GM23338 (cell line): Measurements from ENCODE around the gene CCDC149. TPM values are rescaled to one million over a fixed set of nuclear protein-coding genes. Genes with fewer than 3 reads are reported as not detected.

Source experiments
- ATAC-seq: fragments of 200-7000 bp; cut with Tn5 transposase; 3 replicates; pipeline ENCODE4 v1.9.1; 2020
- DNase-seq: peaks from one replicate; pipeline ENCODE4 v3.0.0-alpha.2; 2015; ENCODE audit warnings: low spot score
- H2AFZ ChIP-seq: fragments of 200-600 bp; sonication (generic); 2 replicates; pipeline ENCODE4 v1.8.0; 2016; ENCODE audit warnings: antibody characterized with exemption, mild to moderate bottlenecking, moderate library complexity
- H3F3A ChIP-seq: fragments of 200-600 bp; sonication (generic); replicated peaks from 2 replicates; pipeline ENCODE4 v1.8.0; 2017; ENCODE audit warnings: antibody characterized with exemption, mixed run types, low read depth
- H3K27ac ChIP-seq: fragments of 200-600 bp; sonication (generic); 2 replicates; pipeline ENCODE4 v1.6.1; 2016; ENCODE audit warnings: low read depth
- H3K27me3 ChIP-seq: fragments of 200-600 bp; sonication (generic); 2 replicates; pipeline ENCODE4 v1.8.0; 2016; ENCODE audit warnings: mild to moderate bottlenecking, mixed run types, moderate library complexity; ENCODE audit not compliant: insufficient read depth
- H3K36me3 ChIP-seq: fragments of 200-600 bp; sonication (generic); 2 replicates; pipeline ENCODE4 v1.8.0; 2016; ENCODE audit warnings: mild to moderate bottlenecking; ENCODE audit not compliant: insufficient read depth
- H3K4me1 ChIP-seq: fragments of 200-600 bp; sonication (generic); 2 replicates; pipeline ENCODE4 v1.8.0; 2016; ENCODE audit warnings: mild to moderate bottlenecking, moderate library complexity; ENCODE audit not compliant: insufficient read depth
- H3K4me2 ChIP-seq: fragments of 200-600 bp; sonication (generic); 2 replicates; pipeline ENCODE4 v1.7.1; 2017; ENCODE audit warnings: mixed run types
- H3K4me3 ChIP-seq: fragments of 200-600 bp; sonication (generic); 2 replicates; pipeline ENCODE4 v1.6.1; 2016; ENCODE audit warnings: mixed run types
- H3K79me2 ChIP-seq: fragments of 200-600 bp; sonication (generic); replicated peaks from 2 replicates; pipeline ENCODE4 v1.8.0; 2017; ENCODE audit warnings: mild to moderate bottlenecking; ENCODE audit not compliant: insufficient read depth
- H3K9me2 ChIP-seq: fragments of 200-600 bp; sonication (generic); 2 replicates; pipeline ENCODE4 v1.8.0; 2017; ENCODE audit not compliant: insufficient read depth
- H4K20me1 ChIP-seq: fragments of 200-600 bp; sonication (generic); replicated peaks from 2 replicates; pipeline ENCODE4 v1.8.0; 2017; ENCODE audit warnings: mild to moderate bottlenecking; ENCODE audit not compliant: insufficient read depth
- H3K27ac Mint-ChIP-seq: 2 replicates; pipeline ENCODE4 v1.8.0; 2020; ENCODE audit warnings: inconsistent platforms, mild to moderate bottlenecking, moderate library complexity, mixed read lengths
- H3K27me3 Mint-ChIP-seq: 3 replicates; pipeline ENCODE4 v1.8.0; 2022; ENCODE audit warnings: low read depth, mild to moderate bottlenecking, moderate library complexity, mixed read lengths, inconsistent platforms; ENCODE audit not compliant: insufficient read depth, poor library complexity
- H3K36me3 Mint-ChIP-seq: 3 replicates; pipeline ENCODE4 v1.8.0; 2021; ENCODE audit warnings: low read depth, mild to moderate bottlenecking, inconsistent platforms, moderate library complexity, mixed read lengths
- H3K4me1 Mint-ChIP-seq: 3 replicates; pipeline ENCODE4 v1.8.0; 2020; ENCODE audit warnings: mild to moderate bottlenecking, inconsistent platforms, mixed read lengths
- H3K4me3 Mint-ChIP-seq: 3 replicates; pipeline ENCODE4 v1.8.0; 2021; ENCODE audit warnings: moderate library complexity, mild to moderate bottlenecking, inconsistent platforms, mixed read lengths
- H3K9me3 Mint-ChIP-seq: 3 replicates; pipeline ENCODE4 v1.8.0; 2020; ENCODE audit warnings: moderate library complexity, mild to moderate bottlenecking, inconsistent platforms, mixed read lengths
- CREB1 ChIP-seq: fragments of 250-450 bp; sonication (Bioruptor Pico); IDR thresholded peaks from 2 replicates; pipeline ENCODE4 v1.5.0; 2020; ENCODE audit warnings: low read depth, mild to moderate bottlenecking, moderate library complexity
- EZH2 ChIP-seq: fragments of 200-600 bp; sonication (generic); IDR thresholded peaks from one replicate; pipeline ENCODE4 v1.8.0; 2017; ENCODE audit warnings: antibody characterized with exemption, mild to moderate bottlenecking, low read depth; ENCODE audit not compliant: unreplicated experiment
- EZH2phosphoT487 ChIP-seq: fragments of 200-600 bp; sonication (generic); IDR thresholded peaks from one replicate; pipeline ENCODE4 v1.8.1; 2018; ENCODE audit warnings: antibody characterized with exemption; ENCODE audit not compliant: unreplicated experiment
- NANOG ChIP-seq: IDR thresholded peaks from 2 replicates; pipeline ENCODE4 v1.6.1; 2016; ENCODE audit warnings: antibody characterized with exemption, borderline replicate concordance
- POLR2AphosphoS5 ChIP-seq: IDR thresholded peaks from 2 replicates; pipeline ENCODE4 v1.6.1; 2016; ENCODE audit warnings: antibody characterized with exemption, low read depth
- ZNF114 ChIP-seq: fragments of 250-450 bp; sonication (Bioruptor Pico); IDR thresholded peaks from 2 replicates; pipeline ENCODE4 v1.5.0; 2020; ENCODE audit warnings: mild to moderate bottlenecking, moderate library complexity
- polyA plus RNA-seq: library from polyadenylated mRNA; unstranded; fragments of >200 nt; fragmentation: Nextera tagmentation; extraction: Ambion mirVana; gene quantifications from 2 replicates; pipeline ENCODE4 v1.2.1, GENCODE V29; 2016
- total RNA-seq: library from RNA; depleted of rRNA; stranded (reverse); fragments of >200 nt; shearing (Covaris generic); gene quantifications from 2 replicates; pipeline ENCODE4 v1.2.3, GENCODE V29; 2014
- TF ChIP-seq, protein P1 (sequence below): fragments of 250-450 bp; sonication (Bioruptor Pico); IDR thresholded peaks from 2 replicates; pipeline ENCODE4 v1.5.0; 2020; ENCODE audit warnings: mild to moderate bottlenecking, moderate library complexity
- TF ChIP-seq, protein P2 (sequence below), 2 experiments: fragments of 200-600 bp in 1 of 2; sonication (generic) in 1 of 2; conservative IDR thresholded peaks; 2 replicates each; pipeline versions ENCODE4 v1.5.1 to v1.6.1; 2016 to 2017; ENCODE audit warnings: antibody characterized with exemption in 2 of 2, low read depth in 2 of 2, mild to moderate bottlenecking in 2 of 2, moderate library complexity in 1 of 2

The CCDC149 gene
- total and polyA plus RNA-seq, 2 experiments from 2014 or later, result 2.6 to 6.4 TPM

DNA sequence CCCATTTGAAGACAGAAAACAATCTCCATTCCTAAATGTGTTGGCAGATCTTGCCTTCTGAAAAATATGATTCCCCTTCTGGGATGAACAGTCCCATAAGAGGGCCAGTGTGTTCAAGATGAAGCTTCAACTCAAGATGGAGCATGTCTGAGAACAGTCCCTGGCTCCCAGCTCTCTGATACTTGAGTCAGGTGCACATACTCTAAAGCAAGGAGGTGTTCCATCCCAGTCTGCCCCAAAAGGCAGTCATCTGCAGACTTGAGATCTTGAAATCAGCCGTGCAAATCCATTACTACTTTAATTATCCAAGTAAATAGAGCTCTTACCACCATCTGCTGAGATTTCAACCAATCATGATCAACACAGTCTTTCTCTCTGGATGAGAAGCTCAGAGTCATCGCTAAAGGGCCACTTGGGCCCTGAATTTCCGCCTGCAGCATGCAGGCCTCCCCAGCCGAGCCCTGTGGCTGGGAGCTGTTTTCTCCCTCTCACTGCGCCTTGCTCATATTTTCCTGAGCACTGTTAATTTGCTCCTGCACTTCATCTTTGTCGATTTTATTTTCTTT, 22.2 kb downstream of the CCDC149 start (continued):
- TF ChIP-seq, protein P1, sequence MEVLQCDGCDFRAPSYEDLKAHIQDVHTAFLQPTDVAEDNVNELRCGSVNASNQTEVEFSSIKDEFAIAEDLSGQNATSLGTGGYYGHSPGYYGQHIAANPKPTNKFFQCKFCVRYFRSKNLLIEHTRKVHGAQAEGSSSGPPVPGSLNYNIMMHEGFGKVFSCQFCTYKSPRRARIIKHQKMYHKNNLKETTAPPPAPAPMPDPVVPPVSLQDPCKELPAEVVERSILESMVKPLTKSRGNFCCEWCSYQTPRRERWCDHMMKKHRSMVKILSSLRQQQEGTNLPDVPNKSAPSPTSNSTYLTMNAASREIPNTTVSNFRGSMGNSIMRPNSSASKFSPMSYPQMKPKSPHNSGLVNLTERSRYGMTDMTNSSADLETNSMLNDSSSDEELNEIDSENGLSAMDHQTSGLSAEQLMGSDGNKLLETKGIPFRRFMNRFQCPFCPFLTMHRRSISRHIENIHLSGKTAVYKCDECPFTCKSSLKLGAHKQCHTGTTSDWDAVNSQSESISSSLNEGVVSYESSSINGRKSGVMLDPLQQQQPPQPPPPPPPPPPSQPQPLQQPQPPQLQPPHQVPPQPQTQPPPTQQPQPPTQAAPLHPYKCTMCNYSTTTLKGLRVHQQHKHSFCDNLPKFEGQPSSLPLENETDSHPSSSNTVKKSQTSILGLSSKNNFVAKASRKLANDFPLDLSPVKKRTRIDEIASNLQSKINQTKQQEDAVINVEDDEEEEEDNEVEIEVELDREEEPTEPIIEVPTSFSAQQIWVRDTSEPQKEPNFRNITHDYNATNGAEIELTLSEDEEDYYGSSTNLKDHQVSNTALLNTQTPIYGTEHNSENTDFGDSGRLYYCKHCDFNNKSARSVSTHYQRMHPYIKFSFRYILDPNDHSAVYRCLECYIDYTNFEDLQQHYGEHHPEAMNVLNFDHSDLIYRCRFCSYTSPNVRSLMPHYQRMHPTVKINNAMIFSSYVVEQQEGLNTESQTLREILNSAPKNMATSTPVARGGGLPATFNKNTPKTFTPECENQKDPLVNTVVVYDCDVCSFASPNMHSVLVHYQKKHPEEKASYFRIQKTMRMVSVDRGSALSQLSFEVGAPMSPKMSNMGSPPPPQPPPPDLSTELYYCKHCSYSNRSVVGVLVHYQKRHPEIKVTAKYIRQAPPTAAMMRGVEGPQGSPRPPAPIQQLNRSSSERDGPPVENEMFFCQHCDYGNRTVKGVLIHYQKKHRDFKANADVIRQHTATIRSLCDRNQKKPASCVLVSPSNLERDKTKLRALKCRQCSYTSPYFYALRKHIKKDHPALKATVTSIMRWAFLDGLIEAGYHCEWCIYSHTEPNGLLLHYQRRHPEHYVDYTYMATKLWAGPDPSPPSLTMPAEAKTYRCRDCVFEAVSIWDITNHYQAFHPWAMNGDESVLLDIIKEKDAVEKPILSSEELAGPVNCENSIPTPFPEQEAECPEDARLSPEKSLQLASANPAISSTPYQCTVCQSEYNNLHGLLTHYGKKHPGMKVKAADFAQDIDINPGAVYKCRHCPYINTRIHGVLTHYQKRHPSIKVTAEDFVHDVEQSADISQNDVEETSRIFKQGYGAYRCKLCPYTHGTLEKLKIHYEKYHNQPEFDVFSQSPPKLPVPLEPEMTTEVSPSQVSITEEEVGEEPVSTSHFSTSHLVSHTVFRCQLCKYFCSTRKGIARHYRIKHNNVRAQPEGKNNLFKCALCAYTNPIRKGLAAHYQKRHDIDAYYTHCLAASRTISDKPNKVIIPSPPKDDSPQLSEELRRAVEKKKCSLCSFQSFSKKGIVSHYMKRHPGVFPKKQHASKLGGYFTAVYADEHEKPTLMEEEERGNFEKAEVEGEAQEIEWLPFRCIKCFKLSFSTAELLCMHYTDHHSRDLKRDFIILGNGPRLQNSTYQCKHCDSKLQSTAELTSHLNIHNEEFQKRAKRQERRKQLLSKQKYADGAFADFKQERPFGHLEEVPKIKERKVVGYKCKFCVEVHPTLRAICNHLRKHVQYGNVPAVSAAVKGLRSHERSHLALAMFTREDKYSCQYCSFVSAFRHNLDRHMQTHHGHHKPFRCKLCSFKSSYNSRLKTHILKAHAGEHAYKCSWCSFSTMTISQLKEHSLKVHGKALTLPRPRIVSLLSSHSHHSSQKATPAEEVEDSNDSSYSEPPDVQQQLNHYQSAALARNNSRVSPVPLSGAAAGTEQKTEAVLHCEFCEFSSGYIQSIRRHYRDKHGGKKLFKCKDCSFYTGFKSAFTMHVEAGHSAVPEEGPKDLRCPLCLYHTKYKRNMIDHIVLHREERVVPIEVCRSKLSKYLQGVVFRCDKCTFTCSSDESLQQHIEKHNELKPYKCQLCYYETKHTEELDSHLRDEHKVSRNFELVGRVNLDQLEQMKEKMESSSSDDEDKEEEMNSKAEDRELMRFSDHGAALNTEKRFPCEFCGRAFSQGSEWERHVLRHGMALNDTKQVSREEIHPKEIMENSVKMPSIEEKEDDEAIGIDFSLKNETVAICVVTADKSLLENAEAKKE, result no peak
- no peak for TF ChIP-seq NANOG
- TF ChIP-seq, protein P2, sequence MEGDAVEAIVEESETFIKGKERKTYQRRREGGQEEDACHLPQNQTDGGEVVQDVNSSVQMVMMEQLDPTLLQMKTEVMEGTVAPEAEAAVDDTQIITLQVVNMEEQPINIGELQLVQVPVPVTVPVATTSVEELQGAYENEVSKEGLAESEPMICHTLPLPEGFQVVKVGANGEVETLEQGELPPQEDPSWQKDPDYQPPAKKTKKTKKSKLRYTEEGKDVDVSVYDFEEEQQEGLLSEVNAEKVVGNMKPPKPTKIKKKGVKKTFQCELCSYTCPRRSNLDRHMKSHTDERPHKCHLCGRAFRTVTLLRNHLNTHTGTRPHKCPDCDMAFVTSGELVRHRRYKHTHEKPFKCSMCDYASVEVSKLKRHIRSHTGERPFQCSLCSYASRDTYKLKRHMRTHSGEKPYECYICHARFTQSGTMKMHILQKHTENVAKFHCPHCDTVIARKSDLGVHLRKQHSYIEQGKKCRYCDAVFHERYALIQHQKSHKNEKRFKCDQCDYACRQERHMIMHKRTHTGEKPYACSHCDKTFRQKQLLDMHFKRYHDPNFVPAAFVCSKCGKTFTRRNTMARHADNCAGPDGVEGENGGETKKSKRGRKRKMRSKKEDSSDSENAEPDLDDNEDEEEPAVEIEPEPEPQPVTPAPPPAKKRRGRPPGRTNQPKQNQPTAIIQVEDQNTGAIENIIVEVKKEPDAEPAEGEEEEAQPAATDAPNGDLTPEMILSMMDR (conservative IDR thresholded peaks at IDR 0.05; ENCODE audit: low read depth in 2 of 2), result no peak
- TF ChIP-seq ZNF114, result no peak
- no peak for TF ChIP-seq EZH2phosphoT487
- no peak for TF ChIP-seq POLR2AphosphoS5

DNA sequence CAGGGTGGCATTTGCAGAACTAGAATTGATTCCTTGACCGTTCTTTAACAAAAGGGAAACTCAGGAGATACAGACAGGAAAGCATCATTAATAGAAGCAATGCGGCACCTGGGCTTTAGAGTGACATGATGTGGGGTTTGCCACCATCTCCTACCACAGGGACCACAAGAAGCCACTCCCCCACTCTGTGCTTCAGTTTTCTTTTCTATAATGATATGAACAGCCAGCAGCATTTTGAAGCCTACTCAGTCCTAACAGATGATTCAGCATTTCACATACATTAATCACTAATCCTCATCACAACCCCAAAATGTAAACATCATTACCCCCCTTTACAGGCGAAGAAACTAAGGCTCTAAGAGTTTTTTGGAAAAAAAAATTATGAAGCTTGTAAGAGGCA, 22.9 kb downstream of the CCDC149 start:
- H3K27ac Mint-ChIP-seq, result no peak overlapping the region
- peaks cover 17% of the 10 kb centered on the region; the same call in 2 of the 3 replicates for H3K4me1 Mint-ChIP-seq
- H3K4me2 ChIP-seq, result no peak overlapping the region
- no peak overlapping the region for H2AFZ ChIP-seq
- no peak overlapping the region for H3K4me3 ChIP-seq
- H3K36me3 ChIP-seq, result no peaks in the 10 kb centered on the region
- H3F3A ChIP-seq, result no peaks in the 10 kb centered on the region
- no peaks in the 10 kb centered on the region for H3K9me2 ChIP-seq
- H3K9me3 Mint-ChIP-seq, result no peaks in the 10 kb centered on the region
- H3K27me3 ChIP-seq, result no peaks in the 10 kb centered on the region
- no peaks in the 10 kb centered on the region for H4K20me1 ChIP-seq
- no peak for DNase-seq
- peaks cover 6% of the 10 kb centered on the region for H3K27me3 Mint-ChIP-seq
- ATAC-seq, result no peak
- H3K4me1 ChIP-seq, result peaks cover 8% of the 10 kb centered on the region; the same call in 1 of the 2 replicates
- no peaks in the 10 kb centered on the region for H3K79me2 ChIP-seq
- H3K36me3 Mint-ChIP-seq, result no peaks in the 10 kb centered on the region
- H3K27ac ChIP-seq, result no peak overlapping the region
- H3K4me3 Mint-ChIP-seq, result no peak overlapping the region
- TF ChIP-seq EZH2phosphoT487 (no peak), POLR2AphosphoS5 (no peak), ZNF114 (no peak), CREB1 (CRISPR knock-in tag) (no peak), EZH2 (no peak)
- TF ChIP-seq, protein P2 (conservative IDR thresholded peaks at IDR 0.05; ENCODE audit: low read depth in 2 of 2), result no peak
